ENCODE measurements around the gene KIAA1191.

The KIAA1191 gene

GRCh38 chr5:176383961-176384360, 22.4 kb upstream of the KIAA1191 start:
- no peak for DNase-seq (ENCODE audit: low spot score)
- Mint-ChIP-seq H3K9me3 (no peaks in the 10 kb centered on the region), H3K4me3 (no peak overlapping the region), H3K27me3 (ENCODE audit: low read depth) (no peaks in the 10 kb centered on the region), H3K36me3 (ENCODE audit: low read depth) (peaks cover 59% of the 10 kb centered on the region), H3K27ac (no peak overlapping the region), H3K4me1 (ENCODE audit: low read depth) (peaks cover 20% of the 10 kb centered on the region)

GRCh38 chr5:176383248-176383905, 21.8 kb upstream of the KIAA1191 start:
- H3K27me3 Mint-ChIP-seq (ENCODE audit: low read depth) = no peaks in the 10 kb centered on the region
- H3K4me3 Mint-ChIP-seq = no peak overlapping the region
- H3K4me1 Mint-ChIP-seq (ENCODE audit: low read depth) = peaks cover 20% of the 10 kb centered on the region
- peaks cover 59% of the 10 kb centered on the region for H3K36me3 Mint-ChIP-seq (ENCODE audit: low read depth)
- DNase-seq (ENCODE audit: low spot score) = no peak
- H3K9me3 Mint-ChIP-seq = no peaks in the 10 kb centered on the region
- H3K27ac Mint-ChIP-seq = no peak overlapping the region

DNA sequence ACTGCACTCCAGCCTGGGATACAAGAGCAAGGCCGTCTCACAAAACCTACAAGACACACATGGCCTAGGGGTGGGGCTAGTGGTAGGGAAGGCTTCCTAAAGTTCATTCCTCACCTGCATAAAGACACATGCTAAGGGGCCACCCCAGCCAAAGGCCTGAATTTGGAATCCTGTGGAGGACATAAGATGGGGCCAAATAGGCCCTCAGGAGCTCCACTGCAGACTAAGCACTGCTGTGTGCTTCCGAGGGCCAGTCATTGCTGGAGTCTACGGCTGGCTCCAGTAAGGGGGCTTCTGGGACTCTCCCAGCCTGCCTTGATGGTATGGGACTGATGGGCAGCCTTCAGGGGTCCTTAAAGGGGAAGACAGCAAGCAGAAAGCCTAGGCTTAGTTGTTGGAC, 21.2 kb upstream of the KIAA1191 start:
- Mint-ChIP-seq H3K9me3 (no peaks in the 10 kb centered on the region), H3K4me3 (no peak overlapping the region), H3K4me1 (ENCODE audit: low read depth) (peaks cover 19% of the 10 kb centered on the region), H3K36me3 (ENCODE audit: low read depth) (peaks cover 55% of the 10 kb centered on the region), H3K27ac (no peak overlapping the region), H3K27me3 (ENCODE audit: low read depth) (no peaks in the 10 kb centered on the region)
- no peak for DNase-seq (ENCODE audit: low spot score)

DNA sequence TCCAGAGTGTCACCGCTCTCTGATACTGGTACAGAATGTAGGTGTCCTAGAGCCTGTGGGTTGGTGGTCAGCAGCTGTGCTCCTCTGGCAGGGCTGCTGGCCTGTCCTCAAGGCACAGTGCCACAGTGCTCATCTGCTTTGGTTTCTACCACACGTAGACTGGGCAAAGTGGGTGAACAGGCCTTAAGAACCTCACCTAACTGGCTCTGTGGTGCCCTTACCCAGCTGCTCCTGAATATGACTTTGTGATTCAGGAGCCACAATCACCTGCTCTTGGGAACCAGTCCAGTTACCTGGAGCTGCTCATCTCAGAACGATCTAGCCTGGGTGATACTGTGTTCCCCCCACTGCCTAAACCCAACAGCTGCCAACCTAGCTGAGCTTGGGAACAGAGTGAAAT, 20.4 kb upstream of the KIAA1191 start:
- Mint-ChIP-seq H3K36me3 (ENCODE audit: low read depth) (peaks cover 49% of the 10 kb centered on the region), H3K27me3 (ENCODE audit: low read depth) (no peaks in the 10 kb centered on the region), H3K9me3 (no peaks in the 10 kb centered on the region), H3K4me3 (no peak overlapping the region), H3K27ac (no peak overlapping the region), H3K4me1 (ENCODE audit: low read depth) (peaks cover 13% of the 10 kb centered on the region)
- no peak for DNase-seq (ENCODE audit: low spot score)

GRCh38 chr5:176381423-176381822, 19.9 kb upstream of the KIAA1191 start:
- Mint-ChIP-seq H3K27ac (no peak overlapping the region), H3K4me3 (no peak overlapping the region), H3K9me3 (no peaks in the 10 kb centered on the region), H3K4me1 (ENCODE audit: low read depth) (peaks cover 9% of the 10 kb centered on the region), H3K27me3 (ENCODE audit: low read depth) (no peaks in the 10 kb centered on the region), H3K36me3 (ENCODE audit: low read depth) (peaks cover 44% of the 10 kb centered on the region)
- DNase-seq (ENCODE audit: low spot score) = no peak

- Mint-ChIP-seq H3K27me3 (ENCODE audit: low read depth) (no peaks in the 10 kb centered on the region), H3K9me3 (no peaks in the 10 kb centered on the region), H3K27ac (no peak overlapping the region), H3K4me3 (no peak overlapping the region), H3K36me3 (ENCODE audit: low read depth) (peaks cover 31% of the 10 kb centered on the region), H3K4me1 (ENCODE audit: low read depth) (no peaks in the 10 kb centered on the region)
- no peak for DNase-seq (ENCODE audit: low spot score)
These were observed 18.3 kb upstream of the KIAA1191 start for GRCh38 chr5:176379881-176380280.

- Mint-ChIP-seq H3K27me3 (ENCODE audit: low read depth) (no peaks in the 10 kb centered on the region), H3K27ac (no peak overlapping the region), H3K36me3 (ENCODE audit: low read depth) (peaks cover 1% of the 10 kb centered on the region), H3K4me1 (ENCODE audit: low read depth) (no peaks in the 10 kb centered on the region), H3K4me3 (no peak overlapping the region), H3K9me3 (no peaks in the 10 kb centered on the region)
- DNase-seq (ENCODE audit: low spot score) = no peak
These were observed 11.7 kb upstream of the KIAA1191 start for GRCh38 chr5:176373100-176373818.

GRCh38 chr5:176371621-176372539, 10.3 kb upstream of the KIAA1191 start:
- no peaks in the 10 kb centered on the region for H3K9me3 Mint-ChIP-seq
- H3K27ac Mint-ChIP-seq = no peak overlapping the region
- H3K4me1 Mint-ChIP-seq (ENCODE audit: low read depth) = peaks cover 9% of the 10 kb centered on the region
- no peaks in the 10 kb centered on the region for H3K27me3 Mint-ChIP-seq (ENCODE audit: low read depth)
- H3K4me3 Mint-ChIP-seq = no peak overlapping the region
- no peak for DNase-seq (ENCODE audit: low spot score)
- peaks cover 8% of the 10 kb centered on the region for H3K36me3 Mint-ChIP-seq (ENCODE audit: low read depth)

- Mint-ChIP-seq H3K27me3 (ENCODE audit: low read depth) (no peaks in the 10 kb centered on the region), H3K27ac (no peak overlapping the region), H3K4me3 (no peak overlapping the region), H3K4me1 (ENCODE audit: low read depth) (peaks cover 9% of the 10 kb centered on the region), H3K36me3 (ENCODE audit: low read depth) (peaks cover 8% of the 10 kb centered on the region), H3K9me3 (no peaks in the 10 kb centered on the region)
- DNase-seq (ENCODE audit: low spot score) = no peak
These were observed 8.6 kb upstream of the KIAA1191 start for GRCh38 chr5:176369934-176370711.

DNA sequence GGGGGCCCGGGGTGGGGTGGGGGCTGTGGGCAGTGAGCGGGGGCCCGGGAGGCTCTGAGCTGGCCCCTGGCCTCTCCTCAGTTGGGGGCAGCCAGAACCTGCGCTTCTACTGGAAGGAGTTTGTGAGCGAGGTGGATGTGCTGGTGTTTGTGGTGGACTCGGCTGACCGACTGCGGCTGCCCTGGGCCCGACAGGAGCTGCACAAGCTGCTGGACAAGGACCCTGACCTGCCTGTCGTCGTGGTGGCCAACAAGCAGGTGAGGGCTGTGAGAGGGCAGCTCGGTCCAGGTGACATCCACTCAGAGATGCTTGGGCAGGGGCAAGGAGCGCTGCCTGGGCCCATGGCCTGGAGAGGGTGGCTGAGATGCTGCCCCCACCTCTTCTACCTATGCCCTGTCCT, 7.2 kb upstream of the KIAA1191 start:
- H3K4me1 Mint-ChIP-seq (ENCODE audit: low read depth) = peaks cover 9% of the 10 kb centered on the region
- no peak for DNase-seq (ENCODE audit: low spot score)
- H3K36me3 Mint-ChIP-seq (ENCODE audit: low read depth) = peaks cover 8% of the 10 kb centered on the region
- H3K4me3 Mint-ChIP-seq = no peak overlapping the region
- H3K27ac Mint-ChIP-seq = no peak overlapping the region
- H3K27me3 Mint-ChIP-seq (ENCODE audit: low read depth) = no peaks in the 10 kb centered on the region
- no peaks in the 10 kb centered on the region for H3K9me3 Mint-ChIP-seq

DNA sequence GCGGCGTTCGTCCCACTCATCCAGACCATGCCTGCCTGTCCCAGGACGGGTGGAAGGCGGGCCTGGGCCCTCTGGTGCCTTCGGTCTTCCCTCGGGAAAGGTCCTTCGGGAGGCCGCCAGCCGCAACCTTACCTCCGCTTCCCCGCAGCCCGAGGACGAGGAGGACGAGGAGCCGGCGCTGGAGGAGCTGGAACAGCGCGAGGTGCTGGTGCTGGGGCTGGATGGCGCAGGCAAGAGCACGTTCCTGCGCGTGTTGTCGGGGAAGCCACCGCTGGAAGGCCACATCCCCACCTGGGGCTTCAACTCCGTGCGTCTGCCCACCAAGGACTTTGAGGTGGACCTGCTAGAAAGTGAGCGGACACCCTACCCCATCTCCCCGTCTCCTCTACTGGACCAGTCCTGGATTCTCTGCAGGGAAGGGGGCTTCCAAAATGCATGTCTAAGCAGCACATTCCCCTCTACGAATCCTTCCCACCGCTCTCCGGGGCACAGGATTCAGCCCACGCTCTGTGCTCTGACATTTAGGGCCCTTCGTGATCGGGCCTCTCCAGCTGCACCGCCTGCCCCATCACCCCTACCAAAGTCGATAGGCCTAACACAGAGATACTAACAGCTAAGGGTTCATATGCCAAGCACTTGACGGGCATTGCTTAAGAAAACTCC, 4.8 kb upstream of the KIAA1191 start:
- Mint-ChIP-seq H3K27ac (peak overlapping the region; percentile 28), H3K27me3 (ENCODE audit: low read depth) (no peaks in the 10 kb centered on the region), H3K4me3 (peak overlapping the region; percentile 71), H3K36me3 (ENCODE audit: low read depth) (peaks cover 8% of the 10 kb centered on the region), H3K4me1 (ENCODE audit: low read depth) (peaks cover 21% of the 10 kb centered on the region), H3K9me3 (no peaks in the 10 kb centered on the region)
- no peak for DNase-seq (ENCODE audit: low spot score)

DNA sequence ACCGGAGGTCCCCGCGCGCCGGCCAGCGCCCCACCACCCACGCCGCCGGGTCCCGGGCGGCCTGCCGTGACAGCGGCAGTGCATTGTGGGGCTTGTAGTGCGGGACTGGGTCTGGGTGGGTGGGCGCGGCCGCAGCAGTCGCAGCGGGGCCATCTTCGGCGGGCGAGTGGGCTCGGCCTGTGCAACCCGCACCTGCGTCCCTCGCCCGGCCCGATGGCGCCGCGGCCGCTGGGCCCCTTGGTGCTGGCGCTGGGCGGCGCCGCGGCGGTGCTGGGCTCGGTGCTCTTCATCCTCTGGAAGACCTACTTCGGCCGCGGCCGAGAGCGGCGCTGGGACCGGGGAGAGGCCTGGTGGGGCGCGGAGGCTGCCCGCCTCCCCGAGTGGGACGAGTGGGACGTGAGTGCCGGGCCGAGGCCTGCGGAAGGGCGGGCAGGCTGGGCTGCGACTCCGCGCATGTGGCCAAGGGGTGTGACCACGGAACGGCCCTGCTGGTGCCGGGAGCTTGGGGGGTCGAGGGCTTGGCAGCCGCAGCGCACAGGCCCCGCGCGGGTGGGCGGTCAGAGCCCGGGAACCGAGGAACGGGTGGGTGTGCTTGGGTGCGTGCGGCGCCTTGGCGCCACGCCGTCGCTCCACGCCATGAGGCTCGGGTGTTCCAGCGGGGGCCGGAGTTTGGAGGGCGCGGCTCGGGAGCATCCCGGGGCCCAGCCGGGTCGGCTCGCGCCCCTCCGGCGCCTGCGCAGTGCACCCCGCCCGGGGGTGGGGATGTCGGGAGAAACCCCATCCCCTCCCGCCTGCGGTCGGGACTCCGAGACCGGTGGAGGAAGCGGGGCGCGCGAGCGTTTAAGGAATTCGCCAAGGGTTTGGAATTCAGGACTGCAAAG, 4.0 kb upstream of the KIAA1191 start, which contains the start of gene ARL10:
Gene ARL10, plus strand, starts transcription at position 137 of the 881 bp plus-strand sequence. Its CDS starts 77 bp downstream, at position 214.
- DNase-seq (ENCODE audit: low spot score) = peak; percentile 69

More for the DNA sequence above, 4.0 kb upstream of the KIAA1191 start, which contains the start of gene ARL10:
- Mint-ChIP-seq H3K36me3 (ENCODE audit: low read depth) (peaks cover 8% of the 10 kb centered on the region), H3K9me3 (no peaks in the 10 kb centered on the region), H3K27ac (no peak within 1 kb of the TSS), H3K4me3 (peak within 1 kb of the TSS; percentile 71), H3K4me1 (ENCODE audit: low read depth) (peaks cover 21% of the 10 kb centered on the region), H3K27me3 (ENCODE audit: low read depth) (no peaks in the 10 kb centered on the region)

All from T-helper 2 cell treated with Interferon-gamma antibody and Interleukin-4, amounts not matched to agents 5 μg/mL and 100 μg/mL, for 36 hours (primary cell).